ENCODE results near the gene PANX3.

DNA sequence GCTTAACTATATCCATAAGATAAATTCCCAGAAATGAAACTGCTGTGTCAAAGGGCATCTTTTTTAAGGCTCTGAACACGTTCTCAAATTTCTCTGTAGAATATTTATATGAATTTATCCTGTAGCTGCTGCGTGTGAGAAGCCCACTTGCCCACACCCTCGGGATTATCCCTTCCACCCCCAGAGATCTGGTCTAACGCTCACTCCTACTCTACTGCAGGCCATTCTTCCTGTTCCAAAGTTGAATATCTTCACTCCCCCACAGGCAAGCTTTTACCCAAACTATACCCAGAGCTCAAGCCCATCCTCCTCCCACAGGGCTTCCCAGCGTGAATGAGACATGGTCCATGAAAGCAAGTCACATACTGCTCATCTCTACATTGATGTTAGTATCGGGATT, 37.4 kb downstream of the PANX3 start:
- TF ChIP-seq, protein P1, sequence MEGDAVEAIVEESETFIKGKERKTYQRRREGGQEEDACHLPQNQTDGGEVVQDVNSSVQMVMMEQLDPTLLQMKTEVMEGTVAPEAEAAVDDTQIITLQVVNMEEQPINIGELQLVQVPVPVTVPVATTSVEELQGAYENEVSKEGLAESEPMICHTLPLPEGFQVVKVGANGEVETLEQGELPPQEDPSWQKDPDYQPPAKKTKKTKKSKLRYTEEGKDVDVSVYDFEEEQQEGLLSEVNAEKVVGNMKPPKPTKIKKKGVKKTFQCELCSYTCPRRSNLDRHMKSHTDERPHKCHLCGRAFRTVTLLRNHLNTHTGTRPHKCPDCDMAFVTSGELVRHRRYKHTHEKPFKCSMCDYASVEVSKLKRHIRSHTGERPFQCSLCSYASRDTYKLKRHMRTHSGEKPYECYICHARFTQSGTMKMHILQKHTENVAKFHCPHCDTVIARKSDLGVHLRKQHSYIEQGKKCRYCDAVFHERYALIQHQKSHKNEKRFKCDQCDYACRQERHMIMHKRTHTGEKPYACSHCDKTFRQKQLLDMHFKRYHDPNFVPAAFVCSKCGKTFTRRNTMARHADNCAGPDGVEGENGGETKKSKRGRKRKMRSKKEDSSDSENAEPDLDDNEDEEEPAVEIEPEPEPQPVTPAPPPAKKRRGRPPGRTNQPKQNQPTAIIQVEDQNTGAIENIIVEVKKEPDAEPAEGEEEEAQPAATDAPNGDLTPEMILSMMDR (optimal IDR thresholded peaks at IDR 0.05 in 1 of 3, IDR thresholded peaks at IDR 0.05 in 1 of 3, conservative IDR thresholded peaks at IDR 0.05 in 1 of 3; ENCODE audit: extremely low read depth in 1 of 3, insufficient read depth in 2 of 3, low read length in 3 of 3), result no peak
- no peak for TF ChIP-seq EZH2 (IDR thresholded peaks at IDR 0.05; ENCODE audit: low read length)
